HepG2 (cell line): ENCODE results near the gene SLC22A23. TPM values are rescaled to one million over a fixed set of nuclear protein-coding genes. Genes with fewer than 3 reads are reported as not detected.

Experiments used
- ATF6 ChIP-seq: sonication (generic); formaldehyde crosslinking; conservative IDR thresholded peaks from 2 replicates; pipeline ENCODE4 v1.4.0; 2020; ENCODE audit warnings: missing genetic modification reagents
- DPF2 ChIP-seq: sonication (generic); formaldehyde crosslinking; IDR thresholded peaks from 2 replicates; pipeline ENCODE4 v1.4.0; 2020; ENCODE audit warnings: mild to moderate bottlenecking, low read depth, missing genetic modification reagents, borderline replicate concordance
- E2F2 ChIP-seq: sonication (generic); formaldehyde crosslinking; IDR thresholded peaks from 2 replicates; pipeline ENCODE4 v1.4.0; 2020; ENCODE audit warnings: missing genetic modification reagents, borderline replicate concordance
- ELF3 ChIP-seq: IDR thresholded peaks from 2 replicates; pipeline ENCODE4 v1.6.1; 2016; ENCODE audit warnings: missing genetic modification reagents, missing compliant biosample characterization
- HES4 ChIP-seq: sonication (generic); formaldehyde crosslinking; IDR thresholded peaks from 2 replicates; pipeline ENCODE4 v1.9.0; 2021; ENCODE audit warnings: mild to moderate bottlenecking, missing genetic modification reagents, borderline replicate concordance
- HMG20B ChIP-seq: conservative IDR thresholded peaks from 2 replicates; pipeline ENCODE4 v1.6.1; 2016; ENCODE audit warnings: missing genetic modification reagents, missing compliant biosample characterization
- HNF4G ChIP-seq, 2 experiments: sonication (generic) in 1 of 2; formaldehyde crosslinking in 1 of 2; IDR thresholded peaks; 2 replicates each; pipeline versions ENCODE4 v1.4.0 to v1.6.1; 2011 to 2020; ENCODE audit warnings: borderline replicate concordance in 2 of 2, low read depth in 2 of 2, mild to moderate bottlenecking in 2 of 2, low read length in 1 of 2, missing genetic modification reagents in 1 of 2, moderate library complexity in 1 of 2
- NFIB ChIP-seq: sonication (generic); formaldehyde crosslinking; IDR thresholded peaks from 2 replicates; pipeline ENCODE4 v1.9.0; 2021; ENCODE audit warnings: missing genetic modification reagents, mild to moderate bottlenecking, borderline replicate concordance
- PHF8 ChIP-seq: sonication (generic); formaldehyde crosslinking; IDR thresholded peaks from 2 replicates; pipeline ENCODE4 v1.5.0; 2020; ENCODE audit warnings: missing genetic modification reagents
- SMARCC2 ChIP-seq: fragments of 450-650 bp; IDR thresholded peaks from 2 replicates; pipeline ENCODE4 v1.6.1; 2017; ENCODE audit warnings: antibody characterized with exemption, mild to moderate bottlenecking
- TEF ChIP-seq: sonication (generic); formaldehyde crosslinking; IDR thresholded peaks from 2 replicates; pipeline ENCODE4 v1.5.0; 2020; ENCODE audit warnings: missing genetic modification reagents
- U2AF1 ChIP-seq: fragments of 200-400 bp; formaldehyde crosslinking; optimal IDR thresholded peaks from 2 replicates; pipeline ENCODE3; 2017; ENCODE audit warnings: mild to moderate bottlenecking, low read depth, low read length
- ZFP82 ChIP-seq: sonication (generic); formaldehyde crosslinking; IDR thresholded peaks from 2 replicates; pipeline ENCODE4 v1.5.1; 2020; ENCODE audit warnings: mild to moderate bottlenecking, missing genetic modification reagents, borderline replicate concordance
- ZNF234 ChIP-seq: sonication (generic); formaldehyde crosslinking; conservative IDR thresholded peaks from 2 replicates; pipeline ENCODE4 v1.5.1; 2020; ENCODE audit warnings: mild to moderate bottlenecking, missing genetic modification reagents
- ZNF430 ChIP-seq: sonication (generic); formaldehyde crosslinking; IDR thresholded peaks from 2 replicates; pipeline ENCODE4 v1.9.0; 2021; ENCODE audit warnings: mild to moderate bottlenecking, missing genetic modification reagents
- ZNF598 ChIP-seq: sonication (generic); formaldehyde crosslinking; IDR thresholded peaks from 2 replicates; pipeline ENCODE4 v1.5.1; 2020; ENCODE audit warnings: mild to moderate bottlenecking, missing genetic modification reagents, borderline replicate concordance
- ZNF788 ChIP-seq: sonication (generic); formaldehyde crosslinking; IDR thresholded peaks from 2 replicates; pipeline ENCODE4 v1.5.0; 2020; ENCODE audit warnings: mild to moderate bottlenecking, missing genetic modification reagents, borderline replicate concordance
- polyA plus RNA-seq, 8 experiments: library from polyadenylated mRNA; depleted of rRNA in 3 of 8; stranded (reverse) in 7 of 8; unstranded in 1 of 8; fragments of >200 nt; fragmentation: Illumina TruSeq in 4 of 8; extraction: Trizol in 4 of 8; gene quantifications; 2 replicates each; pipeline versions ENCODE4 v1.2.1 to v1.2.3, GENCODE V29; 2011 to 2016; ENCODE audit warnings: low read depth in 4 of 8, missing spikeins in 1 of 8, mixed read lengths in 1 of 8; ENCODE audit not compliant: insufficient read depth in 1 of 8
- total RNA-seq, 5 experiments: library from RNA; depleted of rRNA; stranded (reverse); fragments of >200 nt; fragmentation: Illumina TruSeq; extraction: Trizol; gene quantifications; 2 replicates each; pipeline ENCODE4 v1.2.3, GENCODE V29; 2016; ENCODE audit warnings: low read depth in 1 of 5
- TF ChIP-seq, protein P1 (sequence below): sonication (generic); formaldehyde crosslinking; IDR thresholded peaks from 2 replicates; pipeline ENCODE4 v1.4.0; 2020; ENCODE audit warnings: missing genetic modification reagents
- TF ChIP-seq, protein P2 (sequence below): sonication (generic); formaldehyde crosslinking; IDR thresholded peaks from 2 replicates; pipeline ENCODE4 v1.9.0; 2021; ENCODE audit warnings: missing genetic modification reagents, mild to moderate bottlenecking, borderline replicate concordance

SLC22A23 gene
- total and polyA plus RNA-seq, 2 of the 13 experiments (the other 11 are each of a cell fraction or from before 2014, with no cell fraction given), result 11.8 to 17.5 TPM

DNA sequence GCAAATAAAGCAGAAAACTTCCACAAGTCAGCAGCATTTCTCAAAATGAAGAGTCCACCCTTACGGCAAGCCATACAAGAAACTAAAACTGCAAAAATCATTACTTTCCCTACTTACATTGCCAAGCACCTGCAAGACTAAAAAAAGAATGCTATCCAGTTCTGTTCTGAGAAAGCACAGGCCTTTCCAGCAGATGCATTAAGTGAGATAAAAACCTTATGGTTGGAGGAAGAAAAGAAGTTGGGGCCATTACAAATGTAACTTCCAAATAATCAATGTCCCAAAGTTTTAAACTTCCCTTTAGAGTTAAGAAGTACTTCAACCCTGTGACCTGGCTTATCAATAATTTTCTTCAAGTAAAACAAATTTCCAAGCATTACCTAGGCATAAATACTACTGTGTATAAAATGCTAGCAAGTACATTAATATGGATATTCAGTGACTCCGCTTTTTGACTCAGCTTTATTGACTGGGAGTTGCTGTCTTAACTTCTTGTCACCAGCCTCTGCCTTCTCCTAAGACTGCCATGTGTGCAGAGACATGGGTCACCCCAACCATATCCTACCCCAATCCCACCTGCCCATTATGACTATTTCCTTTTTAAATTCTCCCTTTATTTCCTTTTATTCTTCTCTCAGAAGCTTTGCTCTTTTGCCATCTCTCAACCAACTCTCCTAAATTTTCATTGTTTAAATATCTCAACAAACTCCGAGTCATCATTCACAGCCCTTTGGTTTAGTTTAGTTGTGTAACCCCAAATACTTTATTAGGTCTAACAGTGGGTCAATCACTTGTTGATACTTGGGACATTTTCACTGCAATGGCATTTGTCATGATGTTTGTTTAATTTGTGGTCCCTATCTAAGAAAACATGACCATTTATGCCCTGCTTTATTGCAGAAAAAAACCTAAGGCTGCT lies 49.7 kb downstream of the SLC22A23 start (continued):
- TF ChIP-seq, protein P1, sequence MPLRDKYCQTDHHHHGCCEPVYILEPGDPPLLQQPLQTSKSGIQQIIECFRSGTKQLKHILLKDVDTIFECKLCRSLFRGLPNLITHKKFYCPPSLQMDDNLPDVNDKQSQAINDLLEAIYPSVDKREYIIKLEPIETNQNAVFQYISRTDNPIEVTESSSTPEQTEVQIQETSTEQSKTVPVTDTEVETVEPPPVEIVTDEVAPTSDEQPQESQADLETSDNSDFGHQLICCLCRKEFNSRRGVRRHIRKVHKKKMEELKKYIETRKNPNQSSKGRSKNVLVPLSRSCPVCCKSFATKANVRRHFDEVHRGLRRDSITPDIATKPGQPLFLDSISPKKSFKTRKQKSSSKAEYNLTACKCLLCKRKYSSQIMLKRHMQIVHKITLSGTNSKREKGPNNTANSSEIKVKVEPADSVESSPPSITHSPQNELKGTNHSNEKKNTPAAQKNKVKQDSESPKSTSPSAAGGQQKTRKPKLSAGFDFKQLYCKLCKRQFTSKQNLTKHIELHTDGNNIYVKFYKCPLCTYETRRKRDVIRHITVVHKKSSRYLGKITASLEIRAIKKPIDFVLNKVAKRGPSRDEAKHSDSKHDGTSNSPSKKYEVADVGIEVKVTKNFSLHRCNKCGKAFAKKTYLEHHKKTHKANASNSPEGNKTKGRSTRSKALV, result no peak
- TF ChIP-seq U2AF1 (no peak), PHF8 (no peak), ZFP82 (0 out of 2 replicates have a peak, but pooled peaks have one; percentile 32), DPF2 (CRISPR knock-in tag) (no peak), ELF3 (CRISPR knock-in tag) (no peak), ZNF788 (CRISPR knock-in tag) (no peak), ZNF598 (CRISPR knock-in tag) (no peak), ZNF430 (CRISPR knock-in tag) (no peak), ATF6 (CRISPR knock-in tag) (no peak), HES4 (CRISPR knock-in tag) (no peak), HMG20B (no peak), ZNF234 (CRISPR knock-in tag) (no peak), HNF4G (IDR thresholded peaks at IDR 0.05; ENCODE audit: borderline replicate concordance, low read depth, low read length) (no peak), HNF4G (CRISPR knock-in tag; IDR thresholded peaks at IDR 0.05; ENCODE audit: borderline replicate concordance, low read depth) (no peak), NFIB (CRISPR knock-in tag) (no peak), TEF (CRISPR knock-in tag) (0 out of 2 replicates have a peak, but pooled peaks have one; percentile 21), SMARCC2 (0 out of 2 replicates have a peak, but pooled peaks have one; percentile 14), E2F2 (CRISPR knock-in tag) (no peak)
- TF ChIP-seq, protein P2, sequence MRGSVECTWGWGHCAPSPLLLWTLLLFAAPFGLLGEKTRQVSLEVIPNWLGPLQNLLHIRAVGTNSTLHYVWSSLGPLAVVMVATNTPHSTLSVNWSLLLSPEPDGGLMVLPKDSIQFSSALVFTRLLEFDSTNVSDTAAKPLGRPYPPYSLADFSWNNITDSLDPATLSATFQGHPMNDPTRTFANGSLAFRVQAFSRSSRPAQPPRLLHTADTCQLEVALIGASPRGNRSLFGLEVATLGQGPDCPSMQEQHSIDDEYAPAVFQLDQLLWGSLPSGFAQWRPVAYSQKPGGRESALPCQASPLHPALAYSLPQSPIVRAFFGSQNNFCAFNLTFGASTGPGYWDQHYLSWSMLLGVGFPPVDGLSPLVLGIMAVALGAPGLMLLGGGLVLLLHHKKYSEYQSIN (CRISPR knock-in tag), result no peak
